Measurements from ENCODE around the gene FBXO36.
"Not testable (repeated sequence)": the region's sequence is repeated elsewhere in the genome, so short reads cannot be mapped to it uniquely, and the experiment has no call there.

Gene FBXO36

GRCh38 chr2:229914171-229914570 is 8.1 kb upstream of the FBXO36 start:
- DNase-seq: no peak

- DNase-seq: no peak
These were observed 4.5 kb upstream of the FBXO36 start for GRCh38 chr2:229917793-229918192.

DNA sequence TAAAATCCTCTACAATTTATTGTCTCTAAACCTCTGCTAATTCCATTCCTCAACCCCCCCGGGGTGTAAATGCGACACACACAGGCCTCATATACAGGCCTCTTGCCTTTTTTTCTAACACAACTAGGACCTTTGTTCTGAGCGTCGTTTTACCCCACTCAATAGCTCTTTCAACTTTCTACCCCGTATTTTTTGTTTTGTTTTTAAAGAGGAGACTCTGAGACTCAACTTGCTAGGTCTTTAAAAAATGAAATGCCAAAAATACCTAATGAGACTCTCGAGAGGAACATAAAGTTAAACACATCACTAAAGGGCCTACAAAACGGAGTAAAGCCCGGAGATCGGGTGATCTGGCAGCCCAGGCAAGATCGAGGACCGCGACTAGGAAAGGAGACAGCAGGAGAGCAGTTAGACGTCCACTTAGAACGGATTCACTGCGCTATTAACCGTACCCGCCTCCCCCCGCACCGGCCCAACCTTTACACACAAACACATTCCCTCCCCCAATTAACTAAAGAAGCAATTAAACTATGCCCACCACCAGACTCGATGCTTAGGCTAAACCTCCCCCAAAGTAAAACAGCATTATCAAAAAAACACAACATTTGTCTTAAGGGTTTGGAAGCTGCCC is 2.2 kb upstream of the FBXO36 start:
- DNase-seq: peak; percentile 8 to 12

DNA sequence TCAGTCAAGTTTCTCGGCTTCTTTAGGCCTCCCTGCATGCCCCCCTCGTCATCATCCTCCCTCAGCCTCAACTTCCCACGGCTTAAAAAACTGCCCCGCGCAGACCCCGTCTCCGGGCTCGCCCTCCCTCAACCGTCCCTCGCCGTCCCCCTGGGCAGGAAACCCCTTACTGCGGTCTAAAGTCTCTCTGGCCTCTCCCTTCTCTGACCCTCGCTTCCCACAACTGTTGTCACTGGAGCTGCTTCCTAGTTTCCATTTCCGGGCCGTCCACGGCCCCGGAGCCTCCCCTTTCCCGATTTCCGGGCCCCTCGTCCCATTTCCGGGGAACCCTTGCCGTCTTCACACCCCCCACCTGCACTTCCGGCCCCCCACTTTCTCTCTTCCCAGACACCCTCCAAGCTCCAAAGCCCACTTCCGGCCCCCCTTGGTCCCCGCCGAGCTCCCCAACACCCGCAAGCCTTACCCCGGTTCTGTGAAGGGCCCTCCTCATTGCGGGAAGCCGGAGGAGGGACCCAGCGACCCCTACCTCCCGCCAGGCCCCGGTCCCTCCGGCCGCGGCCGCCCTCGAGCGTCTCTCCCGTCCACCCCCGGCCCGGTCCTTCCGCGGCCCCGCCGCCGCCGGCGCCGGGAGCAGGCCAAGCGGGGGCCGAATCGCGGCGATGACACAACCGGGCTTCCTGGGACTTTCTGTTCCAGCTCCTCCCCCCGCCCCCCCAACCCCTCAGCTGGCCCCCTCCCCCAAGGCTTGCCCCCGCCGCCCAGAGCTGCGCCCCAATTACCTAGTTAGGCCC is 1.0 kb upstream of the FBXO36 start:
- DNase-seq: peak; percentile 54 to 63

DNA sequence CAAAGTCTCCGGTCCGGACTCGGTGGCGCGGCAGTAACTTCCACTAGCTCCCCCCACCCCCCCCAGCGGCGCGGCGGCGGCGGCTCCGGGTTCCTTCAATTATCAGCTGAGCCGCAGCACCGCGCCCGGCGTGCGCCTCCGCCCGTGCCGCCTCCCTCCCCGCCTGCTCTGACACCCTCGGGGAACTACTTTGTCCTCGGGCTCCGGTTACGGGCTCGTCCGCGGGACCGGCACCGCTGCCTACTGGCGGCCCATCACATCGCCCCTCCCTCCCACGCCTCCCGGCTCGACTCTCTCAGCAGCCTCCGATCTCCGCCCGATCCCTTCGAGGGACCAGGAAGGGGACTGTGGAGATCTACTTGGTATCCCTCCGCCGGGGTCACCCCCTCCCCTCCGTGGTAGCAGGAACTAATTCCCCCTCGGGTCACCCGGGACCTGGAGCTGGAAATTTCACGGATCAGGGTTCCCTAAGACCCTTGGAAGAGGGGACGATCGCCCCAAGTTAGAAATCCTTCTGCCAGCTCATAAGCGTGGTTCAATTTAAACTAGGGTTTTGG is 333 bp upstream of the FBXO36 start, which contains the start of gene TRIP12:
Gene TRIP12 (minus strand): TSS at position 118 of the 557 bp plus-strand sequence. CDS start 41,930 bp downstream, outside the sequence.
- peak; percentile 84 to 86 for DNase-seq

GRCh38 chr2:229924541-229924940 is 2.2 kb downstream of the FBXO36 start:
- not testable (repeated sequence) for DNase-seq

DNA sequence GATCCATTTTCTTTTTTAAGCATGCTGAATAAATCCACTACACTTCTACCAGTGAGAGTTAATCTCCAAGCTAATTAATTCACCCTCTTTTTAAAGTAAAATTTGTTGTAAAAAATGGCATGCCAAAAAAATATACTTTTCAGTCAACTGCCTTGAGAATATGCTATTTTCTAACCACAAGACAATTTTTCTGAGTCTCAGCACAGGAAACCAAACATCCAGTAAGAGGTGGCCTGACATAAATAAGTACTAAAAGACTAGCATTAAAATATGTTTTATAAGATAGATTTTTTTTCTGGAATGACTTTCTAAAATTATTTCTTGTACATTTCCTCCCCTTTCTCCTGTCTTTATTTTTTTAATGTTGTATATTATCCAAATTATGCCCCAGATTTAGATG is 2.9 kb downstream of the FBXO36 start:
- no peak for DNase-seq

- no peak for DNase-seq
These were observed 5.6 kb downstream of the FBXO36 start for GRCh38 chr2:229927817-229928321.

DNA sequence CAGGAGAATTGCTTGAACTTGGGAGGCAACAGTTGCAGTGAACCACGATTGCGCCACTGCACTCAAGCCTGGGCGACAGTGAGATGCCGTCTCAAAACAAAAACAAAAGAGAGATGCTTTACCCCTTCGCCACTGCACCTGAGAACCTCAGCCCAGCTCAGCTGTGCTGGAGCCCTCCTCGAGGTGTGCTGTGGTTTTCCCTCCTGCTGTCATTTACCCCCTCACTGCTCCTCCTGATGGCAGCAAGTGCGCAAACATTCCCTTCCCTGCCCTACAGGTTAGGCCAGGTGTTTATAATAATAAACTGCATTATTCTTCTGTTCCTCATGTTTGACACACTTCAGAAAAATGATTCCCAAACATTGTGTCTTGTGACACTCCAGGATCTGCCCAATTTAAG is 8.4 kb downstream of the FBXO36 start:
- no peak for DNase-seq

GRCh38 chr2:229931241-229931640 is 8.9 kb downstream of the FBXO36 start:
- DNase-seq: no peak

- no peak for DNase-seq
These were observed 15.2 kb downstream of the FBXO36 start for GRCh38 chr2:229937537-229937936.

DNA sequence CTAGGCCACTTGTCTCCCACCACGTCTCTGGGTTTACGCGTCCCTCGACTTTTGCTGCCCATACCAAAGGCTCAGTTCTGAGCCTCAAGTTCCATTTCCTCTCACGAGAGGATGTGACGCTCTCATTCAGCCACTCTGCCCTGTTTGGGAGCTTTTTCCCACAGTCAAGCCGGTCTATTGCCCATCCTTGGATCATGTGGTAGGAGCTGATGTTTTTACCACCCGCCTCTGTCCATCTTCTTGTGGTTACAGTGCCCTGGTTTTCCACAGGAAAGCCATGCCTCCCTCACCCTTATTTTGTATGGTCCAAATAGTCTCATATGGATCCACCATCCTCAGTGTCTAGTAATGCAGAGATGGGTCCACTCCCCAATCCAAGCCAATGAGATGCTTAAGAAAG is 20.4 kb downstream of the FBXO36 start:
- no peak for DNase-seq

DNA sequence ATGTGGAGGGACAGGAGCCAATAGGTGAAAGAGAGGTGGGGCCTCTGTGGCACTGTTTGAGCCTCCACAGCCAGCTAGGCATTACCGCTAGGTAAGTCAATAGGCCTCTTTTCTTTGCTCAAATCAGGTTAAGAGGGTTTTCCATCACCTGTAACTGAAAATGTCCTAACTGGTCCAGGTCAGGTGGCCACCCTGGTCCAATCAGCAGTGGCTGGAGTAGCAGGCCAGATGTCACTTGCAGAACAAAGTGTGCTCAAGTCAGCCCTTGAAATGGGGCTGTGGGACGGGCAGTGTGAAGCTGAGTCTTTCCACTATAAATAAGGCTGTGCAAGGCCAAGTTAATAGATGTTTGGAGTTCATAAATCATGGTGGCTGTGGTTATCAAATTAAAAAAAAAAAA is 20.9 kb downstream of the FBXO36 start:
- DNase-seq: no peak

DNA sequence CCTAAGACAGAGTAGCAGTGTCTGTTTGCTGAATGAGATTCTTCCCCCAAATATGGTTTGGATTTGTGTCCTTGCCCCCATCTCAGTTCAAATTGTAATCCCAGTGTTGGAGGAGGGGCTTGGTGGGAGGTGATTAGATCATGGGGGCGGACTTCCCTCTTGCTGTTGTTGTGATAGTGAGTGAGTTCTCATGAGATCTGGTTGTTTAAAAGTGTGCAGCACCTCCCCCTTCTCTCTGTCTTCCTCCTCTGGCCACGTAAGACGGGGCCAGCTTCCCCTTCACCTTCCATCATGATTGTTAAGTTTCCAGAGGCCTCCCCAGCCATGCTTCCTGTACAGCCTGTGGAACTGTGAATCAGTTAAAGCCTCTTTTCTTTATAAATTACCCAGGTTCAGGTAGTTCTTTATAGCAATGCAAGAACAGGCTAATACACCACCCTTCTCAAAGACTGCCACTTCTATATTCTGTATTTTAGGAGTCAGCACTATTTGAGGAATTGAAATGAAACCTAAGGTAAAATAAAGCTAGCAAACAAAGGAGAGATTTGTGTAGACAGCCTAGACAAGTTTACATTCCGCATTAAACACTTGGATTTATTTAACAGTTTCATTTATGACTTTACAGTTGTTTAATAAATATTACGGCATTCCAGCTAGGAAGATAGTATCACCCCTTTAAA is 21.6 kb downstream of the FBXO36 start:
- DNase-seq: no peak

- no peak for DNase-seq
These were observed 23.7 kb downstream of the FBXO36 start for GRCh38 chr2:229945975-229946374.

GRCh38 chr2:229947544-229947943 is 25.2 kb downstream of the FBXO36 start:
- no peak for DNase-seq

DNA sequence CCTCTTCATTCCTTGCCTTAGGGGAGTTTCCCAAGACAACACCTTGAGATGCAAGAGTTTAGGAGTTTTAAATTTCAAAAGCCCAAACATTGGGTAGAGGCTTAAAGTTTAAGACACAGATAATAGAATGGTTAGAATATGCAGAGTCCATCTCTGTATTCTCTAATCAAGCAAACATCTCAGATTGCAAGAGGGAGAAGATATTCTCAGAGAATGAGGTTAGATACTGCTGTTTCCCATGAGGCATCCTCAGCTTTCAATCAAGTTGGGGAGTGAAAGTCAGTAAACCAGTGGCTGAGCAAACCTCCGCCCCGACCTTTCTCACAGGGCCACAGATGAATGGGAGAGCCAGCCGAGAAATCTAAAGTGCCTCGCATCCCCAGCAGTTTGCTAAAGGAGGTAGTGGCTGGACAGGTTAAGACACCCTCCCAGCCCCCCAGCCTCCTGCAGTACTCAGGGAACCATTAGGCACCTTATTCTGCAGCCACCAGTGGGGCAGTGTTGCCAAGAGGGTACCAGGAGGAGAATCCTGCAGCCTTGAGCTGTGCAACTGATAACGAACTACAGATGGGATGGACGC is 30.0 kb downstream of the FBXO36 start:
- no peak for DNase-seq

- no peak for DNase-seq
These were observed 33.4 kb downstream of the FBXO36 start for GRCh38 chr2:229955663-229956062.

DNA sequence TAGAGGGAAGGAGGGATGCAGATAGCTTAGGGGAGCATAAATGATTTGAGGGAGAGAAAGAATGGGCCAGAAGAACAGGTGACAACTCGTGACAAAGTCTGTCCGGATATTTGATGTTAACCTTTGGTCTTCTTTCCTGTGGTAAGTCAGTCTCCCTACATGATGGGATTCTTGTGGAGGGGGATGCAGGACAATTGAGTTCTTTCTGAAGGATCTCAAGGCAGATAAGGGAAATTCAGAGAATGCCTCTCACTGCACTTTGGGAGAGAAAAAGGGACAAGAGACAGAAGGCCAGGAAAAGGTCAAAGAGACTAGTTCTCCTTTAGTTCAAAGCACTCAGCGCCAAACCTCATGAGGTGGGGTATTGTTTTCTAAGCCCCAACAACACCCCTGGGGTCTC is 34.2 kb downstream of the FBXO36 start:
- DNase-seq: no peak

DNA sequence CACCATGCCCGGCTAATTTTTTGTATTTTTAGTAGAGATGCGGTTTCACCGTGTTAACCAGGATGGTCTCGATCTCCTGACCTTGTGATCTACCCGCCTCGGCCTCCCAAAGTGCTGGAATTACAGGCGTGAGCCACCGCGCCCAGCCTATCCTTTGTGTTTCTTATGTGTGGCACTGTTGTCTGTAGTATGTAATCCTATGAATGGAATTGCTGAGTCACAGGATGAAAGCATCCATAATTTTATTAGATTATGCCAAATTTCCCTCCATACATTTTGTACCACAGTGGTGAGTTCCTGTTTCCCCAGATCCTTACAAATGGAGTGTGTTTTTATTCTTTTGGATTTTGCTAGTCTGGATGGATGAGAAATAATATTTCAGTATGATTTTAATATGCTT is 41.3 kb downstream of the FBXO36 start:
- not testable (repeated sequence) for DNase-seq

GRCh38 chr2:229969921-229970320 is 47.6 kb downstream of the FBXO36 start:
- DNase-seq: no peak

DNA sequence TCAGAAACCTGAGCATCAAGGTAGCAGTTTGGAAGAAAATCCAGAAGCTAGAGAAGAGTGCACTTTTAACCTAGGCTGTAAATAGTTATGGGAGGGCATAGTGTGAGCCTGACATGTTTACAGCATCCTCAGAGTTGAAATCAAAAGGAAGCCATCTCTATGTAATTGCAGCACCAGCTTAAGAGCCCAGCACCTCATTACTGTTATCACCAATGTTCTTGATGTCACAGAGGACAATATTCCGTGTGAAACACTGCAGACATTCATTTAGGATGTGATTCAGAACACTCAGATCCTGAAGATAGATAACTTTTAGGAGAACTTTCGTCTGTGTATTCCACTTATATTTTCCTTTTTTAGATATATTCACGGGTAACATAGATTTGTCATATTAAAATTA is 48.1 kb downstream of the FBXO36 start:
- DNase-seq: no peak

GRCh38 chr2:229971298-229971790 is 49.0 kb downstream of the FBXO36 start:
- no peak for DNase-seq

All from stimulated activated CD4-positive, alpha-beta T cell treated with anti-CD3 and anti-CD28 coated beads, Interleukin-4, amount 100 ng/mL, for 4 hours (primary cell).